SK-N-SH treated with all-trans-retinoic acid at 6 μM for 48 hours (cell line): ENCODE measurements around the gene TOR3A.

Source experiments
- ARNTL ChIP-seq: fragments of 450-650 bp; formaldehyde crosslinking; IDR thresholded peaks from 2 replicates; pipeline ENCODE4 v1.5.0; 2020; ENCODE audit warnings: low read depth, mild to moderate bottlenecking, moderate library complexity, borderline replicate concordance
- BACH2 ChIP-seq: fragments of 250-450 bp; sonication (Bioruptor Pico); IDR thresholded peaks from 2 replicates; pipeline ENCODE4 v1.9.0; 2021; ENCODE audit warnings: mild to moderate bottlenecking, borderline replicate concordance
- CREB5 ChIP-seq: fragments of 250-450 bp; sonication (Bioruptor Pico); IDR thresholded peaks from 2 replicates; pipeline ENCODE4 v1.5.1; 2020; ENCODE audit warnings: low read depth, mild to moderate bottlenecking, moderate library complexity
- CSRNP3 ChIP-seq: fragments of 250-450 bp; sonication (Bioruptor Pico); IDR thresholded peaks from 2 replicates; pipeline ENCODE4 v1.5.1; 2021; ENCODE audit warnings: mild to moderate bottlenecking, moderate library complexity
- ISL1 ChIP-seq: fragments of 250-450 bp; sonication (Bioruptor Pico); IDR thresholded peaks from 2 replicates; pipeline ENCODE4 v2.1.2; 2022; ENCODE audit warnings: mild to moderate bottlenecking, moderate library complexity
- OSR1 ChIP-seq: fragments of 250-450 bp; sonication (Bioruptor Pico); IDR thresholded peaks from 2 replicates; pipeline ENCODE4 v1.8.0; 2022; ENCODE audit warnings: moderate library complexity, mild to moderate bottlenecking, inconsistent platforms
- PATZ1 ChIP-seq: fragments of 250-450 bp; sonication (Bioruptor Pico); IDR thresholded peaks from 2 replicates; pipeline ENCODE4 v1.8.0; 2020; ENCODE audit warnings: mild to moderate bottlenecking, moderate library complexity, borderline replicate concordance
- ZFP30 ChIP-seq: fragments of 450-650 bp; formaldehyde crosslinking; IDR thresholded peaks from 2 replicates; pipeline ENCODE4 v1.5.0; 2022; ENCODE audit warnings: mild to moderate bottlenecking, moderate library complexity

- TF ChIP-seq CREB5 (CRISPR knock-in tag) (no peak), ARNTL (CRISPR knock-in tag) (no peak), PATZ1 (CRISPR knock-in tag) (no peak), ISL1 (CRISPR knock-in tag) (no peak), BACH2 (CRISPR knock-in tag) (no peak), CSRNP3 (CRISPR knock-in tag) (no peak), OSR1 (CRISPR knock-in tag) (no peak), ZFP30 (CRISPR knock-in tag) (no peak)
Observed at GRCh38 chr1:179046808-179047635, 34.8 kb upstream of the TOR3A start.
